PFSK-1 (cell line): ENCODE data around the gene HBB.

Experiments used
- FOXP2 ChIP-seq: optimal IDR thresholded peaks from 2 replicates; pipeline ENCODE3; 2011; ENCODE audit warnings: borderline replicate concordance, control low read depth, inconsistent platforms; ENCODE audit not compliant: insufficient read depth; ENCODE audit errors: extremely low read length, extremely low read depth
- POLR2AphosphoS5 ChIP-seq: IDR thresholded peaks from 2 replicates; pipeline ENCODE4 v1.6.1; 2012; ENCODE audit warnings: low read depth, mild to moderate bottlenecking, control low read depth, low read length, moderate library complexity
- SIN3A ChIP-seq: IDR thresholded peaks from 2 replicates; pipeline ENCODE4 v1.6.1; 2012; ENCODE audit warnings: mild to moderate bottlenecking, low read length, moderate library complexity, borderline replicate concordance; ENCODE audit not compliant: insufficient read depth
- TAF1 ChIP-seq: IDR thresholded peaks from 2 replicates; pipeline ENCODE4 v1.6.1; 2012; ENCODE audit warnings: low read length, control low read depth, borderline replicate concordance; ENCODE audit not compliant: insufficient read depth
- TF ChIP-seq, protein P1 (sequence below), 2 experiments: IDR thresholded peaks; 2 replicates each; pipeline versions ENCODE4 v1.6.1 to v1.8.0; 2011 to 2012; ENCODE audit warnings: low read depth in 2 of 2, low read length in 2 of 2, control low read depth in 1 of 2, inconsistent platforms in 1 of 2, mild to moderate bottlenecking in 1 of 2, moderate library complexity in 1 of 2; ENCODE audit not compliant: insufficient read depth in 1 of 2

Gene HBB

DNA sequence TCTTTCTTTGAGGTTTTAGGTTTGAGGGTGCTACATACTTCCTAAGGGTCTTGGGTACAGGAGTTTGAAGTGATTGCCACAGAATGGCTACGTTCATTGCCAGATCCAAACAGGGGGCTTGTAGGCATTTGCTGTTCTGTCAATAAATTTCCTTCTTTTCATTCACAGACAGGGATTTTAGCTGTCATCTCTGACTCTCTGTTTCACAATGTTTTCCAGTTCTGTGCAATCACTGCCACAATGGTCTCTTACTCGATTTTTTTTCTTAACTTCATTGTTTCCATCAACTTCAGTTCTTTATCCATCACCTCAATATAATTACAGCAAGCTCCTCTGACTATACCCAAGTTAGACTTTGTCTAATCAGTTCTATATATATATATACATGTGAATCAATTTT lies 13.6 kb upstream of the HBB start:
- TF ChIP-seq, protein P1, sequence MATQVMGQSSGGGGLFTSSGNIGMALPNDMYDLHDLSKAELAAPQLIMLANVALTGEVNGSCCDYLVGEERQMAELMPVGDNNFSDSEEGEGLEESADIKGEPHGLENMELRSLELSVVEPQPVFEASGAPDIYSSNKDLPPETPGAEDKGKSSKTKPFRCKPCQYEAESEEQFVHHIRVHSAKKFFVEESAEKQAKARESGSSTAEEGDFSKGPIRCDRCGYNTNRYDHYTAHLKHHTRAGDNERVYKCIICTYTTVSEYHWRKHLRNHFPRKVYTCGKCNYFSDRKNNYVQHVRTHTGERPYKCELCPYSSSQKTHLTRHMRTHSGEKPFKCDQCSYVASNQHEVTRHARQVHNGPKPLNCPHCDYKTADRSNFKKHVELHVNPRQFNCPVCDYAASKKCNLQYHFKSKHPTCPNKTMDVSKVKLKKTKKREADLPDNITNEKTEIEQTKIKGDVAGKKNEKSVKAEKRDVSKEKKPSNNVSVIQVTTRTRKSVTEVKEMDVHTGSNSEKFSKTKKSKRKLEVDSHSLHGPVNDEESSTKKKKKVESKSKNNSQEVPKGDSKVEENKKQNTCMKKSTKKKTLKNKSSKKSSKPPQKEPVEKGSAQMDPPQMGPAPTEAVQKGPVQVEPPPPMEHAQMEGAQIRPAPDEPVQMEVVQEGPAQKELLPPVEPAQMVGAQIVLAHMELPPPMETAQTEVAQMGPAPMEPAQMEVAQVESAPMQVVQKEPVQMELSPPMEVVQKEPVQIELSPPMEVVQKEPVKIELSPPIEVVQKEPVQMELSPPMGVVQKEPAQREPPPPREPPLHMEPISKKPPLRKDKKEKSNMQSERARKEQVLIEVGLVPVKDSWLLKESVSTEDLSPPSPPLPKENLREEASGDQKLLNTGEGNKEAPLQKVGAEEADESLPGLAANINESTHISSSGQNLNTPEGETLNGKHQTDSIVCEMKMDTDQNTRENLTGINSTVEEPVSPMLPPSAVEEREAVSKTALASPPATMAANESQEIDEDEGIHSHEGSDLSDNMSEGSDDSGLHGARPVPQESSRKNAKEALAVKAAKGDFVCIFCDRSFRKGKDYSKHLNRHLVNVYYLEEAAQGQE (IDR thresholded peaks at IDR 0.05; ENCODE audit: insufficient read depth in 1 of 2, low read depth in 2 of 2, low read length in 2 of 2), result no peak
- TF ChIP-seq POLR2AphosphoS5 (no peak), SIN3A (no peak), FOXP2 (no peak), TAF1 (no peak)

- TF ChIP-seq POLR2AphosphoS5, result no peak
Measured at GRCh38 chr11:5240056-5240455, 13.2 kb upstream of the HBB start.

- TF ChIP-seq FOXP2 (no peak), POLR2AphosphoS5 (no peak), TAF1 (no peak), SIN3A (no peak)
- TF ChIP-seq, protein P1 (IDR thresholded peaks at IDR 0.05; ENCODE audit: insufficient read depth in 1 of 2, low read depth in 2 of 2, low read length in 2 of 2), result no peak
Measured at GRCh38 chr11:5239046-5239445, 12.2 kb upstream of the HBB start.

DNA sequence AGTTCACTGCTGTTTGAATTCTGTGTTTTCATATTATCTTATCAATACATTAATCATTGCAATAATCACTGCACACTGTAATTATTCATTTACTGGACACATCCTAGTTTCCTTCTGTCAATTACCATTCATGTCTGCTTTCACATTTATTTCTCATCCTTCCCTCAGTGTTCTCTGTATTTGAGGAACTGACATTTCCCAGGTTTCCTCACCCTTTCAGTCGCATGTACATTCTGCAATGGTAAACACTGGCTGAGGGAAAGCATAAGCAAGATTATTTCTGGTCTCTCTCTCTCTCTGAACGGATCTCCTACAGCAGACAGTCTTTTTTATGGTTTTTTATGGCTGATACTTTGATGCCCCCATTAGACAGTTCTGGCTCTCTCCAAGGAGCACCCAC lies 11.6 kb upstream of the HBB start:
- TF ChIP-seq POLR2AphosphoS5 (no peak), FOXP2 (no peak), TAF1 (no peak), SIN3A (no peak)
- TF ChIP-seq, protein P1 (IDR thresholded peaks at IDR 0.05; ENCODE audit: insufficient read depth in 1 of 2, low read depth in 2 of 2, low read length in 2 of 2), result no peak

DNA sequence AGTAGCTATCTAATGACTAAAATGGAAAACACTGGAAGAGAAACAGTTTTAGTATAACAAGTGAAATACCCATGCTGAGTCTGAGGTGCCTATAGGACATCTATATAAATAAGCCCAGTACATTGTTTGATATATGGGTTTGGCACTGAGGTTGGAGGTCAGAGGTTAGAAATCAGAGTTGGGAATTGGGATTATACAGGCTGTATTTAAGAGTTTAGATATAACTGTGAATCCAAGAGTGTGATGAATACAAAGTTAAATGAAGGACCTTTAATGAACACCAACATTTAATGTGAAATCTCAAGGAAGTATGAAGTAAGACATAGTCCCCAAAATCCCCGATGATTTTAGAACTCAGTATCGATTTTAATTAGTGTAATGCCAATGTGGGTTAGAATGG lies 10.5 kb upstream of the HBB start:
- TF ChIP-seq SIN3A, result no peak

- TF ChIP-seq FOXP2 (no peak), SIN3A (no peak), TAF1 (no peak), POLR2AphosphoS5 (no peak)
- TF ChIP-seq, protein P1 (IDR thresholded peaks at IDR 0.05; ENCODE audit: insufficient read depth in 1 of 2, low read depth in 2 of 2, low read length in 2 of 2), result no peak
Measured at GRCh38 chr11:5235364-5236095, 8.7 kb upstream of the HBB start.
